ENCODE measurements around the gene COX17.
A peak's percentile ranks its signal among the peaks of the same experiment; 100 is the strongest.
"Not testable (repeated sequence)": the region's sequence is repeated elsewhere in the genome, so short reads cannot be mapped to it uniquely, and the experiment has no call there.

Gene COX17, protein sequence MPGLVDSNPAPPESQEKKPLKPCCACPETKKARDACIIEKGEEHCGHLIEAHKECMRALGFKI

GRCh38 chr3:119676771-119677640 lies at the start of gene COX17:
TSS of gene COX17 (minus strand) at chr3:119677406. CDS start at chr3:119677310, 96 bp downstream.
- peak; percentile 98 to 99 for DNase-seq

GRCh38 chr3:119726909-119727308 lies 49.7 kb upstream of the COX17 start:
- DNase-seq: no peak

DNA sequence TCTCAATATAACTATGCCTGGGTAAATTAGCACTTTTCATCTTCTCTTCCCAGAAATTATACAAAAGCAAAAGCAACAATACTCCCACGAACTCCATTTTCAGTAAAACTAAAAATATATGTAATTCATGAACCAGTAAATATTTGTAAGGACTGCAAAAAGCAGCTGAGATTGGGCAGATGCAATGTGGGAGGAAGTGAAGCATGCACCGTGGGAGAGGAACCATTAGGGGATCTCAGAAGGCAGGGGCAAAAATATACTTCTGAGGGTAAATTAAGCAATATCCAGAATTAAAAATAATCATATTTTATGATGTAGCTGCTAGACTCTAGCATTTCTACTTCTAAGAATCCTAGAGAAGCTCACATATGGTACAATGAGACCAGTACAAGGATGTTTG lies 45.8 kb upstream of the COX17 start:
- DNase-seq: no peak

DNA sequence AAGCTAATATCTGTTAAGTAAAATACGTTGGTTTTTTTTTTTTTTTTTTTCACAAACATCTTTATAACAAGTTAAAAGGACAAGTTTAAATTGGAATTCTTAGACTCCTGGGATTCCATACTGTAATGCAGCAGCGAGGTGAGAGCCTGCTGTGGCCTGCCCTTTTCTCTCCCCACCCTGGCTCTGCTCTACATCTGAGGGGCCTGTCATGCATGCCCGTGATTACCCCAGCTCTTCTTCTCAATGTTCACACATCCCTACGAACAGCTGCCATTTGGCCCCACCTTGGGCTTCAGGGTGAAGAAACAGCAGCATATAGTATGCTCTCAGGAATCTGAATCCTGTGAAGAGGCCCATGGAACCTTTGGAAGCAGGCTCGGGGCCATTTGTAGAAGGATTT lies 40.3 kb upstream of the COX17 start:
- DNase-seq: no peak

DNA sequence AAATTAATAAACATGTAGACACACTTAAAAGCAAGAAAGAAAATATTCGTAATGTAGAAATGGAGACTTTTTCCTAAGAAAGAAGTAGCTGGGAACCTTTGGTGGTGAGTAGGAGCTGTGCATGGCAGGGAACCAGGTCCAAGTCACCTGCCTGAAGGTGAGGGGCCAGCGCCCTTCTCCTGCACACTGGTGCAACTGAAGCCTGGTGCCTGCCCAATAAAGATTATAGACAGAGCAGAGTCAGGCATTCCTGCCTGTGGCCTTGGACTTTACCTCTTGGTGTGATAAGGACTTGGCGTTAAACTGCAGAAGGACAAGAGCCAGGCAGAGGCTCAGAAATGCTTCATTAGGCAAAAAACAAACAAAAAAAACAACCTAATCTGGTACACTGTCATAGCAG lies 39.8 kb upstream of the COX17 start:
- DNase-seq: no peak

- DNase-seq: no peak
These were observed 37.9 kb upstream of the COX17 start for GRCh38 chr3:119715105-119715504.

- DNase-seq: no peak
These were observed 26.8 kb upstream of the COX17 start for GRCh38 chr3:119703820-119704531.

GRCh38 chr3:119702530-119703527 lies 25.6 kb upstream of the COX17 start, which contains the start of gene CFAP91:
TSS of gene CFAP91 (plus strand) at chr3:119703022. CDS start at chr3:119703099, 77 bp downstream.
- peak; percentile 91 to 93 for DNase-seq

DNA sequence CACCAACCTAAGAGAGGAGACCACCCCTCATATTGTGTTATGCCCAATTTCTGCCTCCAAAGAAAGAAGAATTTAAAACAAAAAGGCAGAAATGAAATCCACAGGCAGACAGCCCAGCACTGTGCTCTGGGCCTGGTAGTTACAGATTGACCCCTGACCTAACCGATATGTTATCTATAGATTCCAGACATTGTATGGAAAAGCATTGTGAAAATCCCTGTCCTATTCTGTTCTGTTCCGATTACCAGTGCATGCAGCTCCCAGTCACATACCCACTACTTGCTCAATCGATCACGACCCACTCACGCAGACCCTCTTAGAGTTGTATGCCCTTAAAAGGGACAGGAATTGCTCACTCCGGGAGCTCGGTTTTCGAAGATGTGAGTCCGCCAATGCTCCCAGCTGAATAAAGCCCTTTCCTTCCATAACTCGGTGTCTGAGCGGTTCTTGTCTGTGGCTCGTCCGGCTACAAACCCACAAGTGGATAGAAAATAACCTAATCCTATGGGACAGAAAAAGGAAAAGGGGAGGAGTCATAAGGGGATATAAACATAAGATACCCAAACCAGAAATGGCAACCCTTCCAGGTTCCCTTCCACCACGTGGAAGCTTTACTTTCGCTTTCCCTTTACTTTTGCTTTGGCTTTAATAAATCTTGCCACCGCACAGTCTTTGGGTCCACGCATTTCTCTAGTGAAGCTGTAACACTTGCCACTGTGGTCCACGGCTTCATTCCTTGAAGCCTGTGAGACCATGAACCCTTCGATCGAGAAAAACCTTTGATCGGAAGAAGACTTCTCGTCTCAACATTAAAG lies 23.9 kb upstream of the COX17 start:
- DNase-seq: peak in 1 of 2 donors; percentile 11

DNA sequence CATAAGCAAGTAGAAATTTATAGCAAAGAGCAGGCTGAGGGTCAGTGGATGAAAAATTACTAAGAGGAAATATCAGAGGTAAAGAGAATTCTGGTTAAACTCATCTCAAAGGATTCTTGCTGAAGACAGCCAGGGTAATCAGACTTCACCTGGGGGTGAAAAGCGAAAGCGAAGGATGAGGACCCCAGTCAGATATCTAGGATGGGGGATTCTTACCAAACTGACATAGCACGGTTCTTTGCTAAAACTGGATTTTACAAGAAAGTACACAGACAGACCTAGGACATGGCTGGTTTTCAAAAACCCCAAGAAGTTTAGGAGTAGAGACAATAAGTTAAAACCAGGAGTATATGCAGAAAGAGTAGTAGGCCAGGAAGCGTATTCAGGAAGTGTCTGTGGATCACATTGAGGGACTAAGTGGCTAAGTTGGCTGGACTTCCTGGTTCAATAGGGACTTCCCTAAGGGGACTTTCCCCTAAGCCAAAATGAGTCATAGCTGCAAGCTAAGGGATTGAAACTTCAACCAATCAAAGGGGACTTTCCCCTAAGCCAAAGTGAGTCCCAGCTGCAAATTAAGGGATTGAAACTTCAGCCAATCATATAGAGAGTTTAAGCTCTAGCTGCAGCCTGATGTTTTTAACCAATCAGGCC lies 23.2 kb upstream of the COX17 start:
- DNase-seq: peak; percentile 60 to 67

- no peak for DNase-seq
These were observed 20.2 kb upstream of the COX17 start for GRCh38 chr3:119697394-119697793.

DNA sequence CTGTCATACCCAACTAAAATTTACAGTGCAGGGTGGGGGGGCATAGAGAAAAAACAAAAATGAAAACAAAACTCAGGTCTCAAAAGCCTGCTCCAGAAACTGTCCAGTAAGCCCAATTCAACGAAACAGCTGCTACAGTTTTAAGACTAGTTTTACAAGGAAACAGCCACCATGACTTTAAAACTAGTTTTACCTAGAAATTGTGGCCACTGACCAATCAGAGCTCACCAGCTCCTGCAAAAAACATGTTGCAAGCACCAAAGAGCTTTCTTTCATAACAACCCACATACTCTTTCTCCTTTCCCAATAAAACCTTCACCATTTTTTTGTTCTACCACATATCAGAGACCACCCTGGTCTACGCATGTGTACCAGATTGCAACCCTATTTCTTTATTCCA lies 18.3 kb upstream of the COX17 start:
- no peak for DNase-seq

GRCh38 chr3:119690043-119690656 lies 12.9 kb upstream of the COX17 start:
- no peak for DNase-seq

GRCh38 chr3:119683421-119683820 lies 6.2 kb upstream of the COX17 start:
- no peak for DNase-seq

DNA sequence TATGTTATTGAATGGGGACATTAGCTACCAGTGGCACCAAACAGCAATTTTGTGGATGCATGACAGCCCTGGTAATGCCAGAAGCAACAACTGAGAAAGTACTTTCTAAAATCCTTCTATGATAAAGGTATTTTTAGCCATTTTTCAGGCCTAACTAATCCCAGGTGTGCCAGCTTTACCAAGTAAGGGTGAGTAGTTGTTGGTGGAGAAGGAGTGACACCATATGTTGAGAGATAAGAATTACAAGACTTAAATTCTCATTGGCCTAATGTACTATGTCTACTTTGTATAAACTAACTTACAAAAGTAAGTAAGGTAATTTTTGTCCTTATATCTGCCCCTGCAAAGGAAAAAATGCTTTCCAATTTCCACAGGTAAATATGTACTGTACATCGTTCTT lies 4.1 kb upstream of the COX17 start:
- DNase-seq: peak in 1 of 2 donors; percentile 43

- no peak for DNase-seq
These were observed 2.7 kb upstream of the COX17 start for GRCh38 chr3:119679874-119680273.

DNA sequence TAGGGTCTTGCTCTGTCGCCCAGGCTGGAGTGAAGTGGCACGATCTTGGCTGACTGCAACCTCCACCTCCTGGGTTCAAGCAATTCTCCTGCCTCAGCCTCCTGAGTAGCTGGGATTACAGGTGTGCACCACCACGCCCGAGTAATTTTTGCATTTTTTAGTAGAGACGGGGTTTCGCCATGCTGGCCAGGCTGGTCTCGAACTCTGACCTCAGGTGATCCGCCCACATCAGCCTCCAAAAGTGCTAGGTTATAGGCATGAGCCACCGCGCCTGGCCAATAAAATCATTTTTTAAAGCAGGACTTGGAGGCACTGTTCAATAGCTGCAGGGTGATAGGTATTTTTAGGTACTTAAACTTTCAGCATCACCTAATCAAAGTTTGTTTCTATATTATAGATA lies 1.0 kb upstream of the COX17 start:
- not testable (repeated sequence) for DNase-seq

DNA sequence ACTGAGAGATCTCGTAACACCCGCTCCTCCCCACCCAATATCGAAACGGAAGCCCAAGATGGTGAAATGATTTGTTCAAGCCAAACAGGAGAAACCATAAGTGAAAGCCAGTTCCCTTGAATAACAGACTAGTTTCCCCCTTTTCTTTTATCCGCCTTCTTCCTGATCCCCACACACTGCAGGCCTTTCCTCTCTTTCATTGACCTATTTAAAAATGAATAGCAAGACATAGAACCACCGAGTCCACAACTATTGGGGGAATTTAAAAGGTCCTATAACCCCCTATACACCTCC lies 382 bp upstream of the COX17 start:
- DNase-seq: no peak

GRCh38 chr3:119676020-119676419 lies 1.2 kb downstream of the COX17 start:
- no peak for DNase-seq

DNA sequence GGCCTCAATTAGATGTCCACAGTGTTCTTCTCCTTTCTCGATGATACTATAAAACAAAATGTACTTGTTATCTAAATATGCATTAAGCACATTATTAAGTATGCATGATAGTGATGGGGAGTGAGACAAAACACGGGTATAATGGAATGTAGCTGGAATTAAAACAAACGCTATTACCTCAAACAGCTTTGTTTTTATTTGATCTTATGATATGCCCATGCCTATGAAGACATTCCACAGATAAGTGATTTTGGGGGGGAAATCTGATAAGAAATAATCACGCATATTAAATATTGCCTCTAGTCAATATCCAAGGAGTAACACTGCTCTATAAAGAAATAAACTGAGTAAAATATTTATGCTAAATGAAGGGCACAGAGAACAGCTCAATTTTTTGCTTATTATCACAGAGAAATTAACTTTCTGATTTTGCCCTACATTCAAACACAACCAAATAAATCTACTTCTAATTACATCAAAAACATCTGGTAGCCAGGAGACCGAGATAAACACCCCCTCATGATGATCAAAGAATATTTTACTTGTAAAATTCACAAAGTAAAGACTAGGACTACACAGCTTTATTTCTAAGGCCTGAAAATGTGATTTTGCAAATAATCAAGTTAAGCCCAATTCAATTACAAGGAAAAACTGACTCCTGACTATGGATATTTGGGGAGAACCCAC lies 1.9 kb downstream of the COX17 start:
- DNase-seq: no peak

Data from CD4-positive, alpha-beta T cell treated with Interferon alpha-2 for 1 hour (primary cell).